Measurements from ENCODE around the gene ALDH1A3.

The ALDH1A3 gene

DNA sequence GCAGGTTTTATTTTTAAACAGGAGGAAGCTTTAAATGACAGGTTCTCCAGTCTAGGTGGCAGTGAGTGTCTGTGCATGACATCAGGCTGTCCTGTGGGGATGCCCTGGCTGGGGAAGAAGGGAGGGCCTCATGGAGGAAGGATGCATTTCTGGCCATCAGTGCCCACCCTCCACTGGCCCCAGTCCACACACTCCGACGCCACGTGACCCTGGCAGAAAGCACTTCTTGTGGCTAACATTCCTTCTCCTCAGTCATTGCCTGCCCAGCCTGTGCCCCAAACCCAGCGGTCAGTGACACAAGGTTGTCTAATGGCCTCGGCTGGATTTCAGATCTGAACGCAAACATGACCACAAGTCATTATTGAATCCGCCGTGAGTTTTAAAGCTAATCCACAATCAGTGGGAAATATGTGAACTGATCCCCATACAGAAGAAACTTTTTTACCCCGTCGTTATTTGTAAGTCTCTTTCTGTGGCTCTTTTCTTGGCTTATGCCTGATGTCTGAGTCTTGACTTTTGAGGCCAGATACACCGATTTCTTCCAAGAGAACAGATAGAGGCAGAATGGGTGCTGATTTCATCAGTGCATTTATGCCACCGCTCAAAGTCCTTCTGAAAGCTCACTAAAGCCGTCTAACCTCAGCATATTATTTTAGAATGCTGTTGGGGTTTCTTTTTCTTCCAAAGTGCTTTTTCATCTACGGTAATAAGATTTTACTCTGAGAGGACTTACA lies 22.2 kb downstream of the ALDH1A3 start:
- peak overlapping the region; percentile 49 to 81 for H3K27ac ChIP-seq
- TF ChIP-seq, protein P1, sequence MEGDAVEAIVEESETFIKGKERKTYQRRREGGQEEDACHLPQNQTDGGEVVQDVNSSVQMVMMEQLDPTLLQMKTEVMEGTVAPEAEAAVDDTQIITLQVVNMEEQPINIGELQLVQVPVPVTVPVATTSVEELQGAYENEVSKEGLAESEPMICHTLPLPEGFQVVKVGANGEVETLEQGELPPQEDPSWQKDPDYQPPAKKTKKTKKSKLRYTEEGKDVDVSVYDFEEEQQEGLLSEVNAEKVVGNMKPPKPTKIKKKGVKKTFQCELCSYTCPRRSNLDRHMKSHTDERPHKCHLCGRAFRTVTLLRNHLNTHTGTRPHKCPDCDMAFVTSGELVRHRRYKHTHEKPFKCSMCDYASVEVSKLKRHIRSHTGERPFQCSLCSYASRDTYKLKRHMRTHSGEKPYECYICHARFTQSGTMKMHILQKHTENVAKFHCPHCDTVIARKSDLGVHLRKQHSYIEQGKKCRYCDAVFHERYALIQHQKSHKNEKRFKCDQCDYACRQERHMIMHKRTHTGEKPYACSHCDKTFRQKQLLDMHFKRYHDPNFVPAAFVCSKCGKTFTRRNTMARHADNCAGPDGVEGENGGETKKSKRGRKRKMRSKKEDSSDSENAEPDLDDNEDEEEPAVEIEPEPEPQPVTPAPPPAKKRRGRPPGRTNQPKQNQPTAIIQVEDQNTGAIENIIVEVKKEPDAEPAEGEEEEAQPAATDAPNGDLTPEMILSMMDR (IDR thresholded peaks at IDR 0.05), result no peak
- H3K4me3 ChIP-seq, result peak overlapping the region; percentile 64
- peak; percentile 70 for DNase-seq (ENCODE audit: low spot score)

DNA sequence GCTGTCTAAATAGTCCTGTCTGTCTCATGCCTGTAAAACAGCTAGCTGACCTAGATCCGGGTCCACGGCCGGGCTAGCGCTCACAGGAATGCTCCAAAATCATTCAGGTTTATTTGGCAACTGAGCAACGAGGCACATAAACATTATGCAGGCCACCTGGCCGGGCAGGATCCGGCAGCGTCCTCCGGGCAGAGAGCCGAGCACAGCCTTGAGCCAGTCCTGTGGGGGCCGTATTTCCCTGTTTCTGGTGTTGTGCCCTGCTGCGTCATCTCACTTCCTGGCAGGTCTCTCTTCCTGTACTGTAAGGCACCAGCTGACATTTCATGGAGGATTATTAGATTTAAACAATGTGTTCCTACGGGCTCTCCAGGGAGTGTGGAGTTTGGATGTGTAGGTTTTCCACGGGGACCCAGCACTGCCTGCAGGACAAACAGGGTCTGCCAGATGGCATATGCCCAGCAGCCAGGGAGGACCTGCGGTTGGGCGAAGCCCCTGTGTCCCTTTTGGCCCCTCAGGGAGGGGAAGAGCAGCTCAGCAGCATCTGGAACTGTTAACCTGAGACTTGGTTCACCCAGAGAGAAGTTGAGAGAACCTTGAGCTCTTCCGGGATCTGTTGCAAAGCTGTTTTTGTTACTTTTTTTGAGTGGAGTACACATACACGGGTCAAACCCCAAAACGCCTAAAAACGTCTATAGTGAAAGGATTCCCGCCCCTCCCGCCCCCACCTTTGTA lies 23.0 kb downstream of the ALDH1A3 start:
- TF ChIP-seq, protein P1 (IDR thresholded peaks at IDR 0.05), result no peak
- Histone ChIP-seq H3K4me3 (peak overlapping the region; percentile 64), H3K27ac (peak overlapping the region; percentile 49 to 81)
- DNase-seq (ENCODE audit: low spot score), result peak; percentile 76

DNA sequence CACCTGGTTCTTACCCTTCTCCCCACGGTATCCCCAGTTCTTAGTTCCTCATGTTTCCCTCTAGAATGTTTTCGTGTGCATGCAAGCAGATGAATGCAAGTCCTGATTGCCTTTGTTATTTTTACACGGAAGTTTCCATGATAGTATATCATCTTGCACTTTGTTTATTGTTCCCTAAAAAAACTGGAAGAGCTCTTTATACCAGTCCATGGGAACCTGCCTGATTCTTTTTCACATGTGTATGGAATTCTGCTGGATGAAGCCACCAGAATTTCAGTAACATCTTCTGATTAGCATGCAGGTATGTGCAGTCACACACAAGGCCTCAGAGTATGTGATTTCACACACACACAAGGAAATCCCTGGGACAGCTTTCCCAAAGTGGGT lies 23.5 kb downstream of the ALDH1A3 start:
- Histone ChIP-seq H3K27ac (peak overlapping the region; percentile 49 to 81), H3K4me3 (no peak overlapping the region)
- TF ChIP-seq, protein P1 (IDR thresholded peaks at IDR 0.05), result no peak
- DNase-seq (ENCODE audit: low spot score), result peak; percentile 14

DNA sequence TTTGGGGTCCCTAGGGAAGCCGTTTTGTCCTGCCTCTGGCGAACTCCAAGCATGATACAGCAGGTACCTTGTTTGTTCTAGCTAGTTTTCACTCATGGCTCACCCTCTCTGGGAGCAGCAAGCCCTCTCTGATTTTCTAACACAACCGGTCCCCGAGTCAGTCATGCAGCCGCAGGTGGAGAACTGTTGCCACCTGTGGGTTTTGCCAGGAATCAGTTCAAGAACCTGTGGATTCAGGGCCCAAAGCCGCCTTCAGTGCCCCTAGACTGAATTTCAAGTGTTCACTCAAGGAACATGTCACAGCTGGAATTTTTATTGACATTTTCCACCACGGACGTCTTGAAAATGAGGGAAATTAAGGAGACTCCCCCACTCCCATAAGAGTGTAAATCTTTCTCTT lies 26.2 kb downstream of the ALDH1A3 start:
- DNase-seq (ENCODE audit: low spot score), result peak; percentile 5
- TF ChIP-seq, protein P1 (IDR thresholded peaks at IDR 0.05), result no peak
- Histone ChIP-seq H3K4me3 (no peak overlapping the region), H3K27ac (no peak overlapping the region)

GRCh38 chr15:100908466-100908865 lies 28.8 kb downstream of the ALDH1A3 start:
- no peak overlapping the region for H3K4me3 ChIP-seq
- TF ChIP-seq, protein P1 (IDR thresholded peaks at IDR 0.05), result no peak
- no peak for DNase-seq (ENCODE audit: low spot score)
- H3K27ac ChIP-seq, result no peak overlapping the region

GRCh38 chr15:100909565-100909964 lies 29.9 kb downstream of the ALDH1A3 start:
- Histone ChIP-seq H3K27ac (no peak overlapping the region), H3K4me3 (no peak overlapping the region)
- TF ChIP-seq, protein P1 (IDR thresholded peaks at IDR 0.05), result no peak
- DNase-seq (ENCODE audit: low spot score), result peak; percentile 22

Data from coronary artery (tissue), 2 donors.